RWPE2 (cell line): Measurements from ENCODE around the gene ZNF878.

ENCODE experiments used
- ATAC-seq: fragments of 200-7000 bp; cut with Tn5 transposase; 3 replicates; pipeline ENCODE4 v1.9.1; 2021; ENCODE audit warnings: low read depth
- DNase-seq: peaks from one replicate; pipeline ENCODE4 v3.0.0-alpha.2; 2020; ENCODE audit warnings: low spot score
- H3K27ac ChIP-seq: fragments of 450-650 bp; 2 replicates; pipeline ENCODE4 v1.5.1; 2017; ENCODE audit warnings: mild to moderate bottlenecking; ENCODE audit not compliant: poor library complexity, severe bottlenecking
- H3K27me3 ChIP-seq: fragments of 250-450 bp; sonication (Bioruptor Pico); 2 replicates; pipeline ENCODE4 v1.5.1; 2021; ENCODE audit warnings: mild to moderate bottlenecking, moderate library complexity; ENCODE audit not compliant: insufficient read depth, poor library complexity, severe bottlenecking
- H3K36me3 ChIP-seq: fragments of 250-450 bp; sonication (Bioruptor Pico); 2 replicates; pipeline ENCODE4 v1.5.1; 2020; ENCODE audit warnings: low read depth, mild to moderate bottlenecking, moderate library complexity
- H3K4me1 ChIP-seq: fragments of 250-450 bp; sonication (Bioruptor Pico); 2 replicates; pipeline ENCODE4 v1.5.1; 2021; ENCODE audit warnings: mild to moderate bottlenecking, moderate library complexity; ENCODE audit not compliant: insufficient read depth, poor library complexity, severe bottlenecking
- H3K4me3 ChIP-seq: fragments of 250-450 bp; sonication (Bioruptor Pico); 2 replicates; pipeline ENCODE4 v1.5.1; 2021; ENCODE audit warnings: mild to moderate bottlenecking, moderate library complexity; ENCODE audit not compliant: severe bottlenecking
- H3K9me3 ChIP-seq: fragments of 250-450 bp; sonication (Bioruptor Pico); 2 replicates; pipeline ENCODE4 v1.5.1; 2021; ENCODE audit warnings: mild to moderate bottlenecking, moderate library complexity; ENCODE audit not compliant: severe bottlenecking
- CTCF ChIP-seq: fragments of 450-650 bp; IDR thresholded peaks from one replicate; pipeline ENCODE4 v1.5.1; 2017; ENCODE audit warnings: mild to moderate bottlenecking, moderate library complexity; ENCODE audit not compliant: poor library complexity, severe bottlenecking

Gene ZNF878

DNA sequence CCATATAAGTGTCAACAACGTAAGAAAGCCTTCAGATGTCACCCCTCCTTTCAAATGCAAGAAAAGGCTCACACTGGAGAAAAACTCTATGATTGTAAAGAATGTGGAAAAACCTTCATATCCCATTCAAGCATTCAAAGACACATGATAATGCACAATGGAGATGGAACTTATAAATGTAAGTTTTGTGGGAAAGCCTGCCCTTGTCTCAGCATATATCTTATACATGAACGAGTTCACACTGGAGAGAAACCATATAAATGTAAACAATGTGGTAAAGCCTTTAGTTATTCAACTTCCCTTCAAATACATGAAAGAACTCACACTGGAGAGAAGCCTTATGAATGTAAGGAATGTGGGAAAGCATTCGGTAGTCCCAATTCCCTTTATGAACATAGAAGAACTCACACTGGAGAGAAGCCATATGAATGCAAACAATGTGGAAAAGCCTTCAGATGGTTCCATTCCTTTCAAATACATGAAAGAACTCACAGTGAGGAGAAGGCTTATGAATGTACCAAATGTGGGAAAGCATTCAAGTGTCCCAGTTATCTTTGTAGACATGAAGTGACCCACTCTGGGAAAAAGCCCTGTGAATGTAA is 22.9 kb upstream of the ZNF878 start:
- no peaks in the 10 kb centered on the region for H3K4me1 ChIP-seq
- H3K27ac ChIP-seq = no peak overlapping the region
- TF ChIP-seq CTCF = no peak
- ATAC-seq (no peak), DNase-seq (no peak)
- peaks cover 56% of the 10 kb centered on the region for H3K36me3 ChIP-seq
- no peak overlapping the region for H3K4me3 ChIP-seq
- H3K27me3 ChIP-seq = no peaks in the 10 kb centered on the region
- peaks cover 58% of the 10 kb centered on the region for H3K9me3 ChIP-seq

GRCh38 chr19:12064590-12065538 is 12.1 kb upstream of the ZNF878 start, which contains the start of gene ZNF844:
ZNF844 (plus strand) TSS chr19:12064731; CDS start chr19:12064874, 143 bp downstream.
- TF ChIP-seq CTCF = no peak
- no peaks in the 10 kb centered on the region; the same call in 1 of the 2 replicates for H3K36me3 ChIP-seq
- ATAC-seq = peak; percentile 93
- no peaks in the 10 kb centered on the region for H3K27me3 ChIP-seq
- no peaks in the 10 kb centered on the region for H3K4me1 ChIP-seq
- H3K4me3 ChIP-seq = peak within 1 kb of the TSS; percentile 67
- peaks cover 2% of the 10 kb centered on the region for H3K9me3 ChIP-seq
- H3K27ac ChIP-seq = peak within 1 kb of the TSS; percentile 46
- peak; percentile 88 for DNase-seq

- no peak for DNase-seq
- Histone ChIP-seq H3K27ac (no peak overlapping the region), H3K27me3 (no peaks in the 10 kb centered on the region), H3K4me1 (peaks cover 8% of the 10 kb centered on the region), H3K4me3 (no peak overlapping the region), H3K36me3 (no peaks in the 10 kb centered on the region), H3K9me3 (no peaks in the 10 kb centered on the region)
- TF ChIP-seq CTCF = no peak
- ATAC-seq = no peak
Measured at GRCh38 chr19:12055784-12056183, 3.0 kb upstream of the ZNF878 start.

DNA sequence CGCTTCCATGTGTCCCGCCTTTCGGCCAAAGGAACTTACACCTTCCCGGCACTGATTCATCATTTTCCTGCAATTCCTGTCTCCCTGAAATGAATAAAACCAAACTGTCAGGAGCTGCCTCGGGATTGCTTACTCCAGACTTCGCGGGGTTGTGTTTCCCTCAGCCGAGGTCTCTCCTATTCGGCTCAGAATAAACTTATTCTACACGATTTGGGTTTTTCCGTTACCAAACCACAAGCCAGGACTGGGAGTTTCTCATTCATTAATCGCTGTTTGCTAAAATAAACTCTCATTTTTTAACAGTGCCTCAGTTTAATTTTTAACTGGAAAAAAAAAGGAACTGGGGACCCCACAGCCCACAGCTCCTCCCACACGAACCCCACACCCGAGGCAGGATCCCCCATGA is 667 bp downstream of the ZNF878 start:
- Histone ChIP-seq H3K4me3 (peak overlapping the region; percentile 58), H3K4me1 (peaks cover 8% of the 10 kb centered on the region), H3K27ac (peak overlapping the region; percentile 41), H3K9me3 (no peaks in the 10 kb centered on the region), H3K36me3 (no peaks in the 10 kb centered on the region), H3K27me3 (no peaks in the 10 kb centered on the region)
- DNase-seq = no peak
- TF ChIP-seq CTCF = no peak
- ATAC-seq = peak; percentile 34

DNA sequence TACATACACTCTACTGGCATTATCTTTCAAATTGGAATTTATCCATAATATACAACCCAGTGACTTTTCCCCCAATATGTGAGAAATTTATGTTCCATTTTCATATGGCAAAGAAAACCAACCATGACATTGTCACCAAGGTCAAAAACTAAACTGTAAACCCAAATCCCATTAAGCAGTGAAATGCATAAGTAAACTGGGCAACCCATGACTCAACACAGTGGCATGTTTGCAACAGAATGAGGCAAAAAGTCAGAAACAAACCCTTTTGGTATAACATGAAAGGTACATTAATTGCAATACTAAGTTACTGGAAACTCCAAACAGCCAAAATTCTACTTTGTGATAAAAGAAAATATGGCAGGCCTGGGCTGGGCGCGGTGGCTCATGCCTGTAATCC is 4.9 kb downstream of the ZNF878 start:
- no peak for DNase-seq

More for the DNA sequence above, 4.9 kb downstream of the ZNF878 start:
- Histone ChIP-seq H3K27ac (no peak overlapping the region), H3K27me3 (no peaks in the 10 kb centered on the region), H3K36me3 (peaks cover 26% of the 10 kb centered on the region; the same call in 1 of the 2 replicates), H3K9me3 (peaks cover 15% of the 10 kb centered on the region), H3K4me1 (peaks cover 2% of the 10 kb centered on the region), H3K4me3 (no peak overlapping the region)
- no peak for ATAC-seq
- no peak for TF ChIP-seq CTCF
